SH-SY5Y (cell line): ENCODE data around the gene AMHR2.

Experiments used
- GATA2 ChIP-seq: IDR thresholded peaks from 2 replicates; pipeline ENCODE4 v1.6.1; 2011; ENCODE audit warnings: mild to moderate bottlenecking, low read depth, low read length
- GATA3 ChIP-seq: IDR thresholded peaks from 2 replicates; pipeline ENCODE4 v1.6.1; 2011; ENCODE audit warnings: low read depth, mild to moderate bottlenecking, low read length, moderate library complexity

DNA sequence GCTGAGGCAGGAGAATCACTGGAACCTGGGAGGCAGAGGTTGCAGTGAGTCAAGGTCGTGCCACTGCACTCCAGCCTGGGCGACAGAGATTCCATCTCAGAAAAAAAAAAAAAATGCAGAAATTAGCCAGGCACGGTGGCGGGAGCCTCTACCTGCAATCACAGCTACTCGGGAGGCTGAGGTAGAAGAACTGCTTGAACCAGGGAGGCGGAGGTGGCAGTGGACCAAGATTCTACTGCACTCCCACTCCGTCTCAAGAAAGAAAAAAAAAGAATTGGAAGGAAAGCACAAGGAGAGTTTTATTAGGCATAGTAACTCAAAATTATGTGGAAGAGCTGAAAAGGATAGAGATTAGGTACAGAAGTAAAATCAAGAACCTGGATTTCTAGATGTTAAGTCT, 20.8 kb upstream of the AMHR2 start:
- TF ChIP-seq GATA2 (no peak), GATA3 (no peak)
